ENCODE results near the gene DDN. TPM values are rescaled to one million over a fixed set of nuclear protein-coding genes. Genes with fewer than 3 reads are reported as not detected.

Gene DDN
- total and polyA plus RNA-seq, 9 of the 15 experiments (the other 6 are each of a cell fraction or from before 2014, with no cell fraction given), result 0.03 to 3.6 (median 1.6) TPM

- Histone ChIP-seq H3K27ac (ENCODE audit: extremely low read depth, low read depth, low read length) (no peak overlapping the region), H3K4me2 (ENCODE audit: insufficient read depth, low read length) (no peak overlapping the region), H3K4me1 (replicated peaks in 1 of 2; ENCODE audit: control insufficient read depth in 2 of 2, insufficient read depth in 2 of 2, low read length in 2 of 2) (peaks cover 6 to 42% of the 10 kb centered on the region in 2 experiments; a peak in 3 of 5 replicates), H3K9me3 (replicated peaks; ENCODE audit: control insufficient read depth, insufficient read depth, low read depth, low read length) (no peaks in the 10 kb centered on the region), H3K36me3 (ENCODE audit: control insufficient read depth, insufficient read depth, low read length) (no peaks in the 10 kb centered on the region), H3K27me3 (ENCODE audit: control insufficient read depth in 2 of 2, insufficient read depth in 2 of 2, low read length in 2 of 2) (peaks cover 44 to 59% of the 10 kb centered on the region in 2 experiments; a peak in 4 of 5 replicates), H2AFZ (ENCODE audit: low read depth, low read length) (no peak overlapping the region), H4K20me1 (replicated peaks; ENCODE audit: control insufficient read depth, insufficient read depth, low read length) (no peaks in the 10 kb centered on the region; the same call in none of the 2 replicates), H3K79me2 (ENCODE audit: control insufficient read depth, insufficient read depth, low read length) (no peaks in the 10 kb centered on the region), H3K9ac (ENCODE audit: insufficient read depth in 1 of 2, low read depth in 2 of 2, low read length in 2 of 2) (no peak overlapping the region), H3K9me1 (ENCODE audit: control insufficient read depth, insufficient read depth, low read length) (peaks cover 3% of the 10 kb centered on the region), H3K4me3 (no peak overlapping the region)
- no peak for DNase-seq (ENCODE audit: extremely low read depth in 1 of 4, low spot score in 3 of 4)
- 25% methylated on average over 50 of the region's 55 CpGs for WGBS (ENCODE audit: insufficient coverage, low coverage, missing lambda C conversion rate)
- BruUV-seq (replicated peaks), result no TSS peak
- POLR2A ChIA-PET, result interaction anchor here (0.6 to 1.8 kb wide), 5 partner anchors 8 to 180 kb away, joined by 3 to 6 read pairs (median 4); no protein-coding TSS in a partner anchor
- no peak for ATAC-seq
- no peak for FAIRE-seq
- intact Hi-C loops (cut with micrococcal nuclease) (loop anchor here (10.0 kb wide), 2 partner anchors 225 to 365 kb away; partner anchors contain the start of gene DNAJC22), in situ Hi-C loops (cut with MboI) (no loop called here)
- TF ChIP-seq GABPB1 (CRISPR knock-in tag; IDR thresholded peaks at IDR 0.05), result no peak
- TF ChIP-seq ETS1 (conservative IDR thresholded peaks at IDR 0.05; ENCODE audit: control insufficient read depth, low read depth, low read length), result no peak
- no peak for TF ChIP-seq BRF1 (IDR thresholded peaks at IDR 0.05; ENCODE audit: borderline replicate concordance, extremely low read depth, insufficient read length)
- TF ChIP-seq NR0B1 (IDR thresholded peaks at IDR 0.05; ENCODE audit: partially characterized antibody), result no peak
- TF ChIP-seq C11orf30 (IDR thresholded peaks at IDR 0.05; ENCODE audit: low read depth), result no peak
- TF ChIP-seq ZNF778 (CRISPR knock-in tag; IDR thresholded peaks at IDR 0.05), result no peak
- no peak for TF ChIP-seq ELF1 (tag; IDR thresholded peaks at IDR 0.05)
- TF ChIP-seq POLR3G (IDR thresholded peaks at IDR 0.05; ENCODE audit: extremely low read depth, insufficient read length, insufficient replicate concordance), result no peak
- TF ChIP-seq HNRNPH1 (optimal IDR thresholded peaks at IDR 0.05; ENCODE audit: low read depth, low read length), result no peak
- CTCF ChIA-PET (ENCODE audit: low intra/inter-chr PET ratio), result no interaction called here
These were observed 19.4 kb downstream of the DDN start for GRCh38 chr12:48979602-48980388.

Data from K562 (cell line).